K562 (cell line): ENCODE data around the gene CAMK2B. TPM values are rescaled to one million over a fixed set of nuclear protein-coding genes. Genes with fewer than 3 reads are reported as not detected.

ENCODE experiments used
- EZH2 ChIP-seq: IDR thresholded peaks from 2 replicates; pipeline ENCODE4 v1.6.1; 2012; ENCODE audit warnings: low read depth, mild to moderate bottlenecking, inconsistent platforms, low read length, borderline replicate concordance
- KAT2B ChIP-seq: IDR thresholded peaks from one replicate; pipeline ENCODE4 v1.6.1; 2012; ENCODE audit warnings: low read depth, mild to moderate bottlenecking, control low read depth, inconsistent platforms, low read length, moderate library complexity
- KDM5B ChIP-seq: fragments of 200-600 bp; sonication (generic); IDR thresholded peaks from 2 replicates; pipeline ENCODE4 v1.6.1; 2012; ENCODE audit warnings: low read depth, mild to moderate bottlenecking, moderate library complexity, low read length, control low read depth, inconsistent platforms; ENCODE audit not compliant: insufficient replicate concordance
- NCOA4 ChIP-seq: fragments of 450-650 bp; IDR thresholded peaks from 2 replicates; pipeline ENCODE4 v1.6.1; 2018; ENCODE audit warnings: mild to moderate bottlenecking; ENCODE audit not compliant: partially characterized antibody
- PHTF2 ChIP-seq: fragments of 250-450 bp; sonication (Bioruptor Pico); IDR thresholded peaks from 2 replicates; pipeline ENCODE4 v1.5.0; 2021; ENCODE audit warnings: mild to moderate bottlenecking
- ZNF431 ChIP-seq: sonication (generic); formaldehyde crosslinking; IDR thresholded peaks from 2 replicates; pipeline ENCODE4 v1.8.0; 2022; ENCODE audit warnings: mild to moderate bottlenecking, missing genetic modification reagents
- polyA plus RNA-seq, 8 experiments: library from polyadenylated mRNA; depleted of rRNA in 4 of 8; stranded (reverse) in 5 of 8; unstranded in 3 of 8; fragments of >200 nt; fragmentation: Nextera tagmentation in 2 of 8; fragmentation: Illumina TruSeq in 1 of 8; extraction: Ambion mirVana in 2 of 8; extraction: Trizol in 1 of 8; gene quantifications; 2 replicates each; pipeline versions ENCODE4 v1.2.1 to v1.2.3, GENCODE V29; 2011 to 2014; ENCODE audit warnings: inconsistent platforms in 1 of 8, missing spikeins in 1 of 8
- total RNA-seq, 7 experiments: library from RNA; depleted of rRNA in 6 of 7; stranded (reverse); fragments of >200 nt in 6 of 7; fragmentation: Illumina TruSeq in 2 of 7; extraction: Trizol in 2 of 7; gene quantifications; 2 replicates each; pipeline versions ENCODE4 v1.2.1 to v1.2.3, GENCODE V29; 2011 to 2021; ENCODE audit warnings: low replicate concordance in 1 of 7
- TF ChIP-seq, protein P1 (sequence below): fragments of 450-650 bp; IDR thresholded peaks from 2 replicates; pipeline ENCODE4 v1.6.1; 2016; ENCODE audit warnings: mild to moderate bottlenecking
- TF ChIP-seq, protein P2 (sequence below), 2 experiments: IDR thresholded peaks; 2 replicates each; pipeline ENCODE4 v1.6.1; 2011; ENCODE audit warnings: borderline replicate concordance in 1 of 2, control low read depth in 1 of 2, low read depth in 1 of 2, low read length in 1 of 2, mild to moderate bottlenecking in 1 of 2, mixed read lengths in 1 of 2, moderate library complexity in 1 of 2; ENCODE audit not compliant: insufficient read depth in 1 of 2, insufficient read length in 1 of 2, poor library complexity in 1 of 2, severe bottlenecking in 1 of 2; ENCODE audit errors: extremely low read depth in 1 of 2
- TF ChIP-seq, protein P3 (sequence below): fragments of 450-650 bp; IDR thresholded peaks from 2 replicates; pipeline ENCODE4 v1.7.1; 2018; ENCODE audit warnings: mild to moderate bottlenecking, low read depth; ENCODE audit not compliant: partially characterized antibody

The CAMK2B gene
- total and polyA plus RNA-seq, 9 of the 15 experiments (the other 6 are each of a cell fraction or from before 2014, with no cell fraction given), result 0.04 to 0.09 (median 0.05) TPM; not detected in 4

DNA sequence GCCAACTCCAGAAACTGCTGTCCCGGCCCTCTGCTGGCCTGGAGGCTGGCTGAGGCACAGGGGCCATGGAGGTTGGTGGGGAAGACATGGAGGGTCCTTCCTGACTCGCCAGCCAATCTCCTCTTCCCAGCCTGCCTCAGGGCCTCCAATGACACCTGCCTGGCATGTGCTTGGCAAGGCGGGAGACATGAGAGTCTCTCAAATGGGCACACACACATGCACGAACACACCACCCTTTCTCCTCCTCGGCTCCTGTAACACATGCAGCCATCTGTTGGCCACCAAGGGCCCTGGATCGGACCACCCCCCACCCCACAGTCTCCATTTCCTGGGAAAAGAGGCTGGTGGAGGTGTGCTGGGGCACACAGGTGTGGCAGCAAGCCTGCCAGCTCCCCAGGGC, 68.2 kb downstream of the CAMK2B start (continued):
- TF ChIP-seq, protein P1, sequence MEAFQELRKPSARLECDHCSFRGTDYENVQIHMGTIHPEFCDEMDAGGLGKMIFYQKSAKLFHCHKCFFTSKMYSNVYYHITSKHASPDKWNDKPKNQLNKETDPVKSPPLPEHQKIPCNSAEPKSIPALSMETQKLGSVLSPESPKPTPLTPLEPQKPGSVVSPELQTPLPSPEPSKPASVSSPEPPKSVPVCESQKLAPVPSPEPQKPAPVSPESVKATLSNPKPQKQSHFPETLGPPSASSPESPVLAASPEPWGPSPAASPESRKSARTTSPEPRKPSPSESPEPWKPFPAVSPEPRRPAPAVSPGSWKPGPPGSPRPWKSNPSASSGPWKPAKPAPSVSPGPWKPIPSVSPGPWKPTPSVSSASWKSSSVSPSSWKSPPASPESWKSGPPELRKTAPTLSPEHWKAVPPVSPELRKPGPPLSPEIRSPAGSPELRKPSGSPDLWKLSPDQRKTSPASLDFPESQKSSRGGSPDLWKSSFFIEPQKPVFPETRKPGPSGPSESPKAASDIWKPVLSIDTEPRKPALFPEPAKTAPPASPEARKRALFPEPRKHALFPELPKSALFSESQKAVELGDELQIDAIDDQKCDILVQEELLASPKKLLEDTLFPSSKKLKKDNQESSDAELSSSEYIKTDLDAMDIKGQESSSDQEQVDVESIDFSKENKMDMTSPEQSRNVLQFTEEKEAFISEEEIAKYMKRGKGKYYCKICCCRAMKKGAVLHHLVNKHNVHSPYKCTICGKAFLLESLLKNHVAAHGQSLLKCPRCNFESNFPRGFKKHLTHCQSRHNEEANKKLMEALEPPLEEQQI, result no peak
- TF ChIP-seq, protein P2, sequence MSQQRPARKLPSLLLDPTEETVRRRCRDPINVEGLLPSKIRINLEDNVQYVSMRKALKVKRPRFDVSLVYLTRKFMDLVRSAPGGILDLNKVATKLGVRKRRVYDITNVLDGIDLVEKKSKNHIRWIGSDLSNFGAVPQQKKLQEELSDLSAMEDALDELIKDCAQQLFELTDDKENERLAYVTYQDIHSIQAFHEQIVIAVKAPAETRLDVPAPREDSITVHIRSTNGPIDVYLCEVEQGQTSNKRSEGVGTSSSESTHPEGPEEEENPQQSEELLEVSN (IDR thresholded peaks at IDR 0.05; ENCODE audit: borderline replicate concordance in 1 of 2, extremely low read depth in 1 of 2, insufficient read depth in 1 of 2, insufficient read length in 1 of 2, low read depth in 1 of 2, low read length in 1 of 2, poor library complexity in 1 of 2, severe bottlenecking in 1 of 2), result peak in 1 of 2 experiments; percentile 67
- TF ChIP-seq KDM5B, result peak; percentile 41
- TF ChIP-seq, protein P3, sequence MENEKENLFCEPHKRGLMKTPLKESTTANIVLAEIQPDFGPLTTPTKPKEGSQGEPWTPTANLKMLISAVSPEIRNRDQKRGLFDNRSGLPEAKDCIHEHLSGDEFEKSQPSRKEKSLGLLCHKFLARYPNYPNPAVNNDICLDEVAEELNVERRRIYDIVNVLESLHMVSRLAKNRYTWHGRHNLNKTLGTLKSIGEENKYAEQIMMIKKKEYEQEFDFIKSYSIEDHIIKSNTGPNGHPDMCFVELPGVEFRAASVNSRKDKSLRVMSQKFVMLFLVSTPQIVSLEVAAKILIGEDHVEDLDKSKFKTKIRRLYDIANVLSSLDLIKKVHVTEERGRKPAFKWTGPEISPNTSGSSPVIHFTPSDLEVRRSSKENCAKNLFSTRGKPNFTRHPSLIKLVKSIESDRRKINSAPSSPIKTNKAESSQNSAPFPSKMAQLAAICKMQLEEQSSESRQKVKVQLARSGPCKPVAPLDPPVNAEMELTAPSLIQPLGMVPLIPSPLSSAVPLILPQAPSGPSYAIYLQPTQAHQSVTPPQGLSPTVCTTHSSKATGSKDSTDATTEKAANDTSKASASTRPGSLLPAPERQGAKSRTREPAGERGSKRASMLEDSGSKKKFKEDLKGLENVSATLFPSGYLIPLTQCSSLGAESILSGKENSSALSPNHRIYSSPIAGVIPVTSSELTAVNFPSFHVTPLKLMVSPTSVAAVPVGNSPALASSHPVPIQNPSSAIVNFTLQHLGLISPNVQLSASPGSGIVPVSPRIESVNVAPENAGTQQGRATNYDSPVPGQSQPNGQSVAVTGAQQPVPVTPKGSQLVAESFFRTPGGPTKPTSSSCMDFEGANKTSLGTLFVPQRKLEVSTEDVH, result no peak
- no peak for TF ChIP-seq ZNF431 (CRISPR knock-in tag)
- no peak for TF ChIP-seq NCOA4
- no peak for TF ChIP-seq KAT2B
- TF ChIP-seq EZH2, result no peak
- no peak for TF ChIP-seq PHTF2 (CRISPR knock-in tag)
